Fibroblast of villous mesenchyme (primary cell): ENCODE measurements around the gene C10orf62. TPM values are rescaled to one million over a fixed set of nuclear protein-coding genes. Genes with fewer than 3 reads are reported as not detected.

Experiments
- DNase-seq: peaks from one replicate; pipeline ENCODE4 v3.0.0-alpha.2; 2010; ENCODE audit warnings: low read depth
- H3K4me3 ChIP-seq: 2 replicates; pipeline ENCODE4 v1.5.1; 2011; ENCODE audit warnings: low read depth, mild to moderate bottlenecking, low read length
- total RNA-seq: library from RNA; depleted of rRNA; stranded (reverse); fragments of >200 nt; gene quantifications from 2 replicates; pipeline ENCODE4 v1.2.3, GENCODE V29; 2012
- TF ChIP-seq, protein P1 (sequence below): IDR thresholded peaks from 2 replicates; pipeline ENCODE4 v1.5.1; 2012; ENCODE audit warnings: low read depth, mild to moderate bottlenecking, low read length; ENCODE audit not compliant: insufficient read depth

Gene C10orf62
- total RNA-seq, 1 donor: not detected

- TF ChIP-seq, protein P1, sequence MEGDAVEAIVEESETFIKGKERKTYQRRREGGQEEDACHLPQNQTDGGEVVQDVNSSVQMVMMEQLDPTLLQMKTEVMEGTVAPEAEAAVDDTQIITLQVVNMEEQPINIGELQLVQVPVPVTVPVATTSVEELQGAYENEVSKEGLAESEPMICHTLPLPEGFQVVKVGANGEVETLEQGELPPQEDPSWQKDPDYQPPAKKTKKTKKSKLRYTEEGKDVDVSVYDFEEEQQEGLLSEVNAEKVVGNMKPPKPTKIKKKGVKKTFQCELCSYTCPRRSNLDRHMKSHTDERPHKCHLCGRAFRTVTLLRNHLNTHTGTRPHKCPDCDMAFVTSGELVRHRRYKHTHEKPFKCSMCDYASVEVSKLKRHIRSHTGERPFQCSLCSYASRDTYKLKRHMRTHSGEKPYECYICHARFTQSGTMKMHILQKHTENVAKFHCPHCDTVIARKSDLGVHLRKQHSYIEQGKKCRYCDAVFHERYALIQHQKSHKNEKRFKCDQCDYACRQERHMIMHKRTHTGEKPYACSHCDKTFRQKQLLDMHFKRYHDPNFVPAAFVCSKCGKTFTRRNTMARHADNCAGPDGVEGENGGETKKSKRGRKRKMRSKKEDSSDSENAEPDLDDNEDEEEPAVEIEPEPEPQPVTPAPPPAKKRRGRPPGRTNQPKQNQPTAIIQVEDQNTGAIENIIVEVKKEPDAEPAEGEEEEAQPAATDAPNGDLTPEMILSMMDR: no peak
- DNase-seq: no peak
- H3K4me3 ChIP-seq: no peak overlapping the region
Observed at GRCh38 chr10:97593421-97593820, 3.9 kb downstream of the C10orf62 start.

DNA sequence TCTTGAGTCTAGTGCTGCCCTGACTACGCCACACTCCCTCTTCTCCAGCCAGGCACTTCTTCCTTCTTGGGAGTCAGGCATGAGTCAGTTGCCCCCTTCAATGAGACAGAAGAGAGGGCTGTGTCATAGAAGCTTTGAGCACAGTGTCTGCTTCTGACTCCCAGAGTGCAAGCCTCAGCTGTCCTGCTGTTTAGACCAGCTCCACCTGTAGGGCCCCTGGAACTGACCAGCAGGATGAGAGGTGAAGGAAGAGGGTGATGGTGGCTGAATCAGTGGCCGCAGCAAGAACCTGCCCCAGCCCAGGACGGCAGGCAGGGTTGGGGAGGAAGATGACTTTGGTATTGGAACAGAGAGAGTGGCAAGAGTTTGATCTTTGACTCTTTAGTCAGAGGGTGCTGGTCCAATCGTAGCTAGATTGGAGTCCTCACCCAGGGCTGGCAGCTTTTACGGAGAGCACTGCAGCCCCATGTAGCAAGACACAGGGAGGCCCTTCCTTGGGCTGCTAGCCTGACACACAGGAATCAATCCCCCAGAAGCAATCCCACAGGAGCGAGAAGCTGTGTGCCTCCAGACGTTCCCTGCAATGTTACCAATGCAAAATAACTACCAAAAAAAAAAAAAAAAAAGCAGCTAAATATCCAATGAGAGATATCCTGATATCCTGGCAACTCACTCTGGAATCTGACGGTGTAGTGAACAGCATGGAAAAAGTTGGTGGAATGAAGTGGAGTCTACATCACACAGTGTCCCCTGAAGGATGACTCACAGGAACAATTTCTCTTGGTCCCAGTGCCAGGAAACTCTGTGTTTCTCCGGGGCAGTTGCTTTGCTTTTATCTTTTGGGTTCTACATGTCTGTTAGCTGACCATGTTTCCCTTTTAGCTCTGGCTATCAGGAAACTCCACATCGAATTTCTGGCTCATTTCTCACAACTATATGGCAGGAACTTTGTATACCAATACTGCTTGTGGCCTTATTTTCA is 6.9 kb downstream of the C10orf62 start:
- H3K4me3 ChIP-seq: no peak overlapping the region

GRCh38 chr10:97597778-97598177 is 8.3 kb downstream of the C10orf62 start:
- no peak for DNase-seq
- no peak overlapping the region for H3K4me3 ChIP-seq
- TF ChIP-seq, protein P1: no peak

More for the DNA sequence above, 6.9 kb downstream of the C10orf62 start:
- TF ChIP-seq, protein P1: no peak
- peak; percentile 54 for DNase-seq

DNA sequence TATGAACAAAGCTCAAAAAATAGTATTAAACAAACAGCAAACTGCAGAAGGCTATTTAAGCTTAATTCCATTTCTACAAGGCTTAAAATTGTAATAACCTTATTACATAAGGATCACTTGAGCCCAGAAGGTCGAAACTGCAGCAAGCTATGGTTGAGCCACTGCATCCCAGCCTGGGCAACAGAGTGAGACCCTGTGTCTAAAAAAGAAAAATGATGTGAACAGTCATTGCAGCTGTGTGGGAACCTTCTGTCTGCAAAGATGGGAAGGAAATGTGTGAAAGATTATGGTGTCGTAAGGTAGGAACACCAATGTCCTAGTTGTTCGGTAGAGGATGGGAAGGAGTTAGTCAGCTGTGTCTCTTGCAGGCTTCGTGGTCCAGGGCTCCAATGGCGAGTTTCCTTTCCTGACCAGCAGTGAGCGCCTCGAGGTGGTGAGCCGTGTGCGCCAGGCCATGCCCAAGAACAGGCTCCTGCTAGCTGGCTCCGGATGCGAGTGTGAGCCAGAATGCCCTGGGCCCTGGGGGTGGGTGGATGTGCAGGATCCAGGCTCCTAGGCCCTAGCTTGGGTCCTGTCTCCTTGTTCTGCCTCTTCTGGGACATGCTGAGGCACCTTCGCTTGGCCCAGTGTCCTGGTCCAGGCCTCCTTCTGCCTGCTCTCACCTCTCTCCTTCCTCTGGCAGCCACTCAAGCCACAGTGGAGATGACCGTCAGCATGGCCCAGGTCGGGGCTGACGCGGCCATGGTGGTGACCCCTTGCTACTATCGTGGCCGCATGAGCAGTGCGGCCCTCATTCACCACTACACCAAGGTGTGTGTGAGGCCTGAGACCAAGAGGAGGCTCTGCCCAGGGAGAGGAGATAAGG is 9.1 kb downstream of the C10orf62 start:
- no peak for DNase-seq

GRCh38 chr10:97599272-97599619 is 9.7 kb downstream of the C10orf62 start:
- H3K4me3 ChIP-seq: no peak overlapping the region
- DNase-seq: no peak
- TF ChIP-seq, protein P1: no peak

More for the DNA sequence above, 9.1 kb downstream of the C10orf62 start:
- H3K4me3 ChIP-seq: no peak overlapping the region
- TF ChIP-seq, protein P1: no peak

GRCh38 chr10:97600616-97601015 is 11.1 kb downstream of the C10orf62 start:
- TF ChIP-seq, protein P1: no peak
- no peak overlapping the region for H3K4me3 ChIP-seq
- no peak for DNase-seq
